ENCODE measurements around the gene FAM50B.

The FAM50B gene

GRCh38 chr6:3873051-3873450 lies 23.9 kb downstream of the FAM50B start (continued):
- TF ChIP-seq ZNF530 (tag by site-specific recombination; IDR thresholded peaks at IDR 0.05; ENCODE audit: low read depth) = no peak
- no peak for TF ChIP-seq ZFHX2 (tag by site-specific recombination; conservative IDR thresholded peaks at IDR 0.05)
- no peak for TF ChIP-seq ZNF621 (tag by site-specific recombination; IDR thresholded peaks at IDR 0.05)
- TF ChIP-seq ZNF132 (tag by site-specific recombination; IDR thresholded peaks at IDR 0.05; ENCODE audit: borderline replicate concordance) = no peak
- no peak for TF ChIP-seq ZNF140 (tag by site-specific recombination; IDR thresholded peaks at IDR 0.05)

- Histone ChIP-seq H3K9me3 (ENCODE audit: control insufficient read depth, insufficient read depth, low read depth, low read length) (no peaks in the 10 kb centered on the region), H3K4me1 (ENCODE audit: control insufficient read depth, insufficient read depth, low read length) (no peaks in the 10 kb centered on the region), H3K27ac (ENCODE audit: extremely low read depth, low read depth, low read length) (no peak overlapping the region), H3K36me3 (ENCODE audit: control insufficient read depth in 2 of 2, insufficient read depth in 1 of 2, low read length in 2 of 2) (no peaks in the 10 kb centered on the region), H3K4me3 (ENCODE audit: low read depth, low read length) (no peak overlapping the region)
- ChIA-PET CTCF (interaction anchor here (0.6 to 1.6 kb wide), 8 partner anchors 9 to 963 kb away, joined by 3 to 5 read pairs (median 4); no protein-coding TSS in a partner anchor), POLR2A (interaction anchor here (0.6 to 1.2 kb wide), 2 partner anchors 10 to 672 kb away, joined by 3 to 5 read pairs; no protein-coding TSS in a partner anchor)
- no peak for TF ChIP-seq ZNF214 (tag by site-specific recombination; IDR thresholded peaks at IDR 0.05; ENCODE audit: borderline replicate concordance)
- TF ChIP-seq SP2 (tag by site-specific recombination; IDR thresholded peaks at IDR 0.05) = no peak
- no peak for TF ChIP-seq ZNF571 (tag by site-specific recombination; IDR thresholded peaks at IDR 0.05)
- TF ChIP-seq INSM2 (tag by site-specific recombination; IDR thresholded peaks at IDR 0.05) = no peak
- TF ChIP-seq ZNF701 (tag by site-specific recombination; IDR thresholded peaks at IDR 0.05) = no peak
- no peak for TF ChIP-seq ZNF175 (tag by site-specific recombination; IDR thresholded peaks at IDR 0.05)
Observed at GRCh38 chr6:3874069-3874468, 24.9 kb downstream of the FAM50B start.

- Histone ChIP-seq H3K4me3 (ENCODE audit: low read depth, low read length) (no peak overlapping the region), H3K4me1 (ENCODE audit: control insufficient read depth, insufficient read depth, low read length) (no peaks in the 10 kb centered on the region), H3K36me3 (ENCODE audit: control insufficient read depth in 2 of 2, insufficient read depth in 1 of 2, low read length in 2 of 2) (no peaks in the 10 kb centered on the region), H3K27ac (ENCODE audit: extremely low read depth, low read depth, low read length) (no peak overlapping the region), H3K9me3 (ENCODE audit: control insufficient read depth, insufficient read depth, low read depth, low read length) (no peaks in the 10 kb centered on the region)
- CTCF ChIA-PET = interaction anchor here (1.8 to 3.0 kb wide), 2 partner anchors 58 to 103 kb away, joined by 7 to 15 read pairs; no protein-coding TSS in a partner anchor
- POLR2A ChIA-PET = no interaction called here
- TF ChIP-seq OVOL3 (tag by site-specific recombination; IDR thresholded peaks at IDR 0.05) = no peak
- TF ChIP-seq ZNF776 (tag by site-specific recombination; IDR thresholded peaks at IDR 0.05; ENCODE audit: borderline replicate concordance) = no peak
- TF ChIP-seq ZNF76 (tag by site-specific recombination; IDR thresholded peaks at IDR 0.05; ENCODE audit: borderline replicate concordance, low read depth) = no peak
- no peak for TF ChIP-seq IKZF3 (tag by site-specific recombination; IDR thresholded peaks at IDR 0.05)
Observed at GRCh38 chr6:3875486-3875885, 26.3 kb downstream of the FAM50B start.

GRCh38 chr6:3876101-3876500 lies 26.9 kb downstream of the FAM50B start:
- H3K4me3 ChIP-seq (ENCODE audit: low read depth, low read length) = no peak overlapping the region
- TF ChIP-seq ZNF23 (tag by site-specific recombination; IDR thresholded peaks at IDR 0.05; ENCODE audit: borderline replicate concordance) = no peak
- no peak for TF ChIP-seq ZFP3 (tag by site-specific recombination; IDR thresholded peaks at IDR 0.05; ENCODE audit: low read depth)
- no peak for TF ChIP-seq ZNF133 (tag by site-specific recombination; IDR thresholded peaks at IDR 0.05)
- TF ChIP-seq ZNF26 (tag by site-specific recombination; IDR thresholded peaks at IDR 0.05) = no peak
- TF ChIP-seq ZNF645 (tag by site-specific recombination; IDR thresholded peaks at IDR 0.05) = no peak
- no peak for TF ChIP-seq HOXC10 (CRISPR knock-in tag; IDR thresholded peaks at IDR 0.05)
- no peak overlapping the region for H3K27ac ChIP-seq (ENCODE audit: extremely low read depth, low read depth, low read length)
- H3K9me3 ChIP-seq (ENCODE audit: control insufficient read depth, insufficient read depth, low read depth, low read length) = no peaks in the 10 kb centered on the region
- H3K36me3 ChIP-seq (ENCODE audit: control insufficient read depth in 2 of 2, insufficient read depth in 1 of 2, low read length in 2 of 2) = no peaks in the 10 kb centered on the region
- H3K4me1 ChIP-seq (ENCODE audit: control insufficient read depth, insufficient read depth, low read length) = no peaks in the 10 kb centered on the region
- ChIA-PET POLR2A (no interaction called here), CTCF (interaction anchor here (1.5 to 3.0 kb wide), 4 partner anchors 27 to 133 kb away, joined by 3 to 15 read pairs (median 6); partner anchors contain the start of gene FAM50B)
